Mucosa of descending colon (tissue), 3 donors: Measurements from ENCODE around the gene RPH3AL. TPM values are rescaled to one million over a fixed set of nuclear protein-coding genes. Genes with fewer than 3 reads are reported as not detected.
A peak's percentile ranks its signal among the peaks of the same experiment; 100 is the strongest.

Experiments
- ATAC-seq: fragments of 200-7000 bp; cut with Tn5 transposase; one replicate; pipeline ENCODE4 v1.9.1; 2020; ENCODE audit warnings: mild to moderate bottlenecking, moderate library complexity
- DNase-seq, 3 donors: peaks; one replicate each; pipeline ENCODE4 v3.0.0-alpha.2; 2020
- H3K36me3 ChIP-seq: fragments of 200-600 bp; one replicate; pipeline ENCODE4 v1.8.0; 2021; ENCODE audit warnings: low read depth, mild to moderate bottlenecking
- H3K4me1 ChIP-seq: fragments of 200-600 bp; one replicate; pipeline ENCODE4 v1.8.0; 2021; ENCODE audit warnings: low read depth, mild to moderate bottlenecking
- H3K4me3 ChIP-seq: fragments of 200-600 bp; one replicate; pipeline ENCODE4 v1.8.0; 2021; ENCODE audit warnings: mild to moderate bottlenecking
- H3K9me3 ChIP-seq: fragments of 200-600 bp; one replicate; pipeline ENCODE4 v1.8.0; 2021; ENCODE audit warnings: mild to moderate bottlenecking
- CTCF ChIP-seq: fragments of 200-600 bp; IDR thresholded peaks from one replicate; pipeline ENCODE4 v1.8.0; 2022; ENCODE audit warnings: antibody characterized with exemption, mild to moderate bottlenecking
- intact Hi-C, 2 donors: fragments of 100-400 bp; cut with DNase I in 1 of 2; cut with micrococcal nuclease in 1 of 2; formaldehyde crosslinking; loops; one replicate each; pipeline versions ENCODE4 v1.11.0 to v1.11.1; 2022; cut with DNase I, micrococcal nuclease
- total RNA-seq, 3 donors: library from RNA; stranded (reverse); fragmentation: NEBNext Ultra II Directional in 2 of 3; extraction: Animal tissue kit (Norgen Biotek cat#: 25700) in 2 of 3; gene quantifications; one replicate each; pipeline versions ENCODE4 v1.2.1 to v1.2.4, GENCODE V29; 2021 to 2023
- donor health status: DM: no; HTN: no; CAD: no; lungs with moderate emphysema.
- donor health status: DM: no; HTN: no; CAD: no.
- donor health status: DM: no; HTN: yes; CAD: no.

The RPH3AL gene
- total RNA-seq, 3 donors from 2014 or later, result 24.0 to 44.1 (median 36.7) TPM

GRCh38 chr17:291587-291986 is 61.0 kb downstream of the RPH3AL start:
- no peak for ATAC-seq
- no peak for DNase-seq
- no peaks in the 10 kb centered on the region for H3K36me3 ChIP-seq
- H3K4me3 ChIP-seq, result no peak overlapping the region
- no peaks in the 10 kb centered on the region for H3K4me1 ChIP-seq
- TF ChIP-seq CTCF, result no peak
- intact Hi-C loops, result no loop called here
- H3K9me3 ChIP-seq, result no peaks in the 10 kb centered on the region

- no peak for TF ChIP-seq CTCF
- Histone ChIP-seq H3K9me3 (no peaks in the 10 kb centered on the region), H3K36me3 (no peaks in the 10 kb centered on the region), H3K4me3 (no peak overlapping the region), H3K4me1 (no peaks in the 10 kb centered on the region)
- intact Hi-C loops, result no loop called here
- DNase-seq (peak in 1 of 3 donors; percentile 31), ATAC-seq (no peak)
Measured at GRCh38 chr17:290626-291025, 62.0 kb downstream of the RPH3AL start.

- ATAC-seq (no peak), DNase-seq (peak in 1 of 3 donors; percentile 31)
- Histone ChIP-seq H3K4me3 (no peak overlapping the region), H3K4me1 (no peaks in the 10 kb centered on the region), H3K36me3 (no peaks in the 10 kb centered on the region), H3K9me3 (no peaks in the 10 kb centered on the region)
- TF ChIP-seq CTCF, result no peak
- intact Hi-C loops, result no loop called here
Measured at GRCh38 chr17:290121-290521, 62.5 kb downstream of the RPH3AL start.

- DNase-seq (peak in 1 of 3 donors; percentile 31), ATAC-seq (no peak)
- no peak overlapping the region for H3K4me3 ChIP-seq
- H3K9me3 ChIP-seq, result no peaks in the 10 kb centered on the region
- no peaks in the 10 kb centered on the region for H3K36me3 ChIP-seq
- intact Hi-C loops, result no loop called here
- H3K4me1 ChIP-seq, result no peaks in the 10 kb centered on the region
- no peak for TF ChIP-seq CTCF
Measured at GRCh38 chr17:289409-289808, 63.2 kb downstream of the RPH3AL start.

- TF ChIP-seq CTCF, result no peak
- intact Hi-C loops, result no loop called here
- no peaks in the 10 kb centered on the region for H3K4me1 ChIP-seq
- no peak for ATAC-seq
- H3K4me3 ChIP-seq, result no peak overlapping the region
- peak in 1 of 3 donors; percentile 18 for DNase-seq
- no peaks in the 10 kb centered on the region for H3K36me3 ChIP-seq
- no peaks in the 10 kb centered on the region for H3K9me3 ChIP-seq
Measured at GRCh38 chr17:288802-289356, 63.7 kb downstream of the RPH3AL start.

GRCh38 chr17:286571-286970 is 66.0 kb downstream of the RPH3AL start:
- H3K4me1 ChIP-seq, result no peaks in the 10 kb centered on the region
- DNase-seq (peak in 1 of 3 donors; percentile 10), ATAC-seq (no peak)
- intact Hi-C loops, result no loop called here
- H3K9me3 ChIP-seq, result no peaks in the 10 kb centered on the region
- no peak overlapping the region for H3K4me3 ChIP-seq
- H3K36me3 ChIP-seq, result no peaks in the 10 kb centered on the region
- no peak for TF ChIP-seq CTCF
